DMS 273 (cell line): ENCODE data around the gene ITPKB.

Source experiments
- DNase-seq: peaks from one replicate; lab custom pipeline; 2025; ENCODE audit not compliant: unreplicated experiment; lab: John Stamatoyannopoulos, UW

The ITPKB gene

GRCh38 chr1:226586116-226586515 lies 153.0 kb downstream of the ITPKB start:
- no peak for DNase-seq

- no peak for DNase-seq
Observed at GRCh38 chr1:226584164-226584563, 154.9 kb downstream of the ITPKB start.

- DNase-seq: no peak
Observed at GRCh38 chr1:226582966-226583365, 156.1 kb downstream of the ITPKB start.
